ENCODE results near the gene GPR137. TPM values are rescaled to one million over a fixed set of nuclear protein-coding genes. Genes with fewer than 3 reads are reported as not detected.
A peak's percentile ranks its signal among the peaks of the same experiment; 100 is the strongest.

Gene GPR137
- total and polyA plus RNA-seq, 9 of the 15 experiments (the other 6 are each of a cell fraction or from before 2014, with no cell fraction given) = 0.32 to 26.7 (median 10.7) TPM

- TF ChIP-seq GTF2F1 (IDR thresholded peaks at IDR 0.05; ENCODE audit: low read depth, low read length) (no peak), XRCC3 (IDR thresholded peaks at IDR 0.05) (no peak), COPS2 (conservative IDR thresholded peaks at IDR 0.05) (no peak), NEUROD1 (IDR thresholded peaks at IDR 0.05; ENCODE audit: borderline replicate concordance, low read depth, low read length, partially characterized antibody) (no peak), NR2C1 (IDR thresholded peaks at IDR 0.05) (peak; percentile 44; the same call in 1 of the 2 replicates), NR2C1 (tag; IDR thresholded peaks at IDR 0.05) (peak; percentile 70), EGR1 (conservative IDR thresholded peaks at IDR 0.05) (peak; percentile 76), NFIX (CRISPR knock-in tag; IDR thresholded peaks at IDR 0.05; ENCODE audit: low read depth) (no peak), MIER1 (IDR thresholded peaks at IDR 0.05; ENCODE audit: low read depth) (no peak), CREB1 (IDR thresholded peaks at IDR 0.05) (no peak), CREB1 (CRISPR knock-in tag; IDR thresholded peaks at IDR 0.05) (peak; percentile 60; the same call in 1 of the 2 replicates), ZC3H11A (IDR thresholded peaks at IDR 0.05; ENCODE audit: low read depth, low read length) (no peak), HMG20B (CRISPR knock-in tag; IDR thresholded peaks at IDR 0.05) (no peak), GATA2 (CRISPR knock-in tag; IDR thresholded peaks at IDR 0.05) (no peak), RCOR1 (IDR thresholded peaks at IDR 0.05; ENCODE audit: borderline replicate concordance in 1 of 2, low read depth in 2 of 2, low read length in 2 of 2) (peak in 1 of 2 experiments; percentile 13; a peak in 1 of 4 replicates), SIRT6 (IDR thresholded peaks at IDR 0.05; ENCODE audit: low read depth, low read length) (no peak), FOS (IDR thresholded peaks at IDR 0.05; ENCODE audit: extremely low read depth, insufficient read length) (no peak), ZNF224 (CRISPR knock-in tag; IDR thresholded peaks at IDR 0.05) (0 out of 2 replicates have a peak, but pooled peaks have one; percentile 71)
- TF ChIP-seq, protein P1, sequence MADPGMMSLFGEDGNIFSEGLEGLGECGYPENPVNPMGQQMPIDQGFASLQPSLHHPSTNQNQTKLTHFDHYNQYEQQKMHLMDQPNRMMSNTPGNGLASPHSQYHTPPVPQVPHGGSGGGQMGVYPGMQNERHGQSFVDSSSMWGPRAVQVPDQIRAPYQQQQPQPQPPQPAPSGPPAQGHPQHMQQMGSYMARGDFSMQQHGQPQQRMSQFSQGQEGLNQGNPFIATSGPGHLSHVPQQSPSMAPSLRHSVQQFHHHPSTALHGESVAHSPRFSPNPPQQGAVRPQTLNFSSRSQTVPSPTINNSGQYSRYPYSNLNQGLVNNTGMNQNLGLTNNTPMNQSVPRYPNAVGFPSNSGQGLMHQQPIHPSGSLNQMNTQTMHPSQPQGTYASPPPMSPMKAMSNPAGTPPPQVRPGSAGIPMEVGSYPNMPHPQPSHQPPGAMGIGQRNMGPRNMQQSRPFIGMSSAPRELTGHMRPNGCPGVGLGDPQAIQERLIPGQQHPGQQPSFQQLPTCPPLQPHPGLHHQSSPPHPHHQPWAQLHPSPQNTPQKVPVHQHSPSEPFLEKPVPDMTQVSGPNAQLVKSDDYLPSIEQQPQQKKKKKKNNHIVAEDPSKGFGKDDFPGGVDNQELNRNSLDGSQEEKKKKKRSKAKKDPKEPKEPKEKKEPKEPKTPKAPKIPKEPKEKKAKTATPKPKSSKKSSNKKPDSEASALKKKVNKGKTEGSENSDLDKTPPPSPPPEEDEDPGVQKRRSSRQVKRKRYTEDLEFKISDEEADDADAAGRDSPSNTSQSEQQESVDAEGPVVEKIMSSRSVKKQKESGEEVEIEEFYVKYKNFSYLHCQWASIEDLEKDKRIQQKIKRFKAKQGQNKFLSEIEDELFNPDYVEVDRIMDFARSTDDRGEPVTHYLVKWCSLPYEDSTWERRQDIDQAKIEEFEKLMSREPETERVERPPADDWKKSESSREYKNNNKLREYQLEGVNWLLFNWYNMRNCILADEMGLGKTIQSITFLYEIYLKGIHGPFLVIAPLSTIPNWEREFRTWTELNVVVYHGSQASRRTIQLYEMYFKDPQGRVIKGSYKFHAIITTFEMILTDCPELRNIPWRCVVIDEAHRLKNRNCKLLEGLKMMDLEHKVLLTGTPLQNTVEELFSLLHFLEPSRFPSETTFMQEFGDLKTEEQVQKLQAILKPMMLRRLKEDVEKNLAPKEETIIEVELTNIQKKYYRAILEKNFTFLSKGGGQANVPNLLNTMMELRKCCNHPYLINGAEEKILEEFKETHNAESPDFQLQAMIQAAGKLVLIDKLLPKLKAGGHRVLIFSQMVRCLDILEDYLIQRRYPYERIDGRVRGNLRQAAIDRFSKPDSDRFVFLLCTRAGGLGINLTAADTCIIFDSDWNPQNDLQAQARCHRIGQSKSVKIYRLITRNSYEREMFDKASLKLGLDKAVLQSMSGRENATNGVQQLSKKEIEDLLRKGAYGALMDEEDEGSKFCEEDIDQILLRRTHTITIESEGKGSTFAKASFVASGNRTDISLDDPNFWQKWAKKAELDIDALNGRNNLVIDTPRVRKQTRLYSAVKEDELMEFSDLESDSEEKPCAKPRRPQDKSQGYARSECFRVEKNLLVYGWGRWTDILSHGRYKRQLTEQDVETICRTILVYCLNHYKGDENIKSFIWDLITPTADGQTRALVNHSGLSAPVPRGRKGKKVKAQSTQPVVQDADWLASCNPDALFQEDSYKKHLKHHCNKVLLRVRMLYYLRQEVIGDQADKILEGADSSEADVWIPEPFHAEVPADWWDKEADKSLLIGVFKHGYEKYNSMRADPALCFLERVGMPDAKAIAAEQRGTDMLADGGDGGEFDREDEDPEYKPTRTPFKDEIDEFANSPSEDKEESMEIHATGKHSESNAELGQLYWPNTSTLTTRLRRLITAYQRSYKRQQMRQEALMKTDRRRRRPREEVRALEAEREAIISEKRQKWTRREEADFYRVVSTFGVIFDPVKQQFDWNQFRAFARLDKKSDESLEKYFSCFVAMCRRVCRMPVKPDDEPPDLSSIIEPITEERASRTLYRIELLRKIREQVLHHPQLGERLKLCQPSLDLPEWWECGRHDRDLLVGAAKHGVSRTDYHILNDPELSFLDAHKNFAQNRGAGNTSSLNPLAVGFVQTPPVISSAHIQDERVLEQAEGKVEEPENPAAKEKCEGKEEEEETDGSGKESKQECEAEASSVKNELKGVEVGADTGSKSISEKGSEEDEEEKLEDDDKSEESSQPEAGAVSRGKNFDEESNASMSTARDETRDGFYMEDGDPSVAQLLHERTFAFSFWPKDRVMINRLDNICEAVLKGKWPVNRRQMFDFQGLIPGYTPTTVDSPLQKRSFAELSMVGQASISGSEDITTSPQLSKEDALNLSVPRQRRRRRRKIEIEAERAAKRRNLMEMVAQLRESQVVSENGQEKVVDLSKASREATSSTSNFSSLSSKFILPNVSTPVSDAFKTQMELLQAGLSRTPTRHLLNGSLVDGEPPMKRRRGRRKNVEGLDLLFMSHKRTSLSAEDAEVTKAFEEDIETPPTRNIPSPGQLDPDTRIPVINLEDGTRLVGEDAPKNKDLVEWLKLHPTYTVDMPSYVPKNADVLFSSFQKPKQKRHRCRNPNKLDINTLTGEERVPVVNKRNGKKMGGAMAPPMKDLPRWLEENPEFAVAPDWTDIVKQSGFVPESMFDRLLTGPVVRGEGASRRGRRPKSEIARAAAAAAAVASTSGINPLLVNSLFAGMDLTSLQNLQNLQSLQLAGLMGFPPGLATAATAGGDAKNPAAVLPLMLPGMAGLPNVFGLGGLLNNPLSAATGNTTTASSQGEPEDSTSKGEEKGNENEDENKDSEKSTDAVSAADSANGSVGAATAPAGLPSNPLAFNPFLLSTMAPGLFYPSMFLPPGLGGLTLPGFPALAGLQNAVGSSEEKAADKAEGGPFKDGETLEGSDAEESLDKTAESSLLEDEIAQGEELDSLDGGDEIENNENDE (IDR thresholded peaks at IDR 0.05; ENCODE audit: low read depth, low read length) = no peak
Observed at GRCh38 chr11:64246871-64247728, 38.5 kb upstream of the GPR137 start, which contains the start of gene PPP1R14B (continued).
